ENCODE results near the gene TMIGD1. TPM values are rescaled to one million over a fixed set of nuclear protein-coding genes. Genes with fewer than 3 reads are reported as not detected.

The TMIGD1 gene
- polyA plus RNA-seq, 1 donor (not counting 4 experiments of a cell fraction or from before 2014, with no cell fraction given), result not detected

DNA sequence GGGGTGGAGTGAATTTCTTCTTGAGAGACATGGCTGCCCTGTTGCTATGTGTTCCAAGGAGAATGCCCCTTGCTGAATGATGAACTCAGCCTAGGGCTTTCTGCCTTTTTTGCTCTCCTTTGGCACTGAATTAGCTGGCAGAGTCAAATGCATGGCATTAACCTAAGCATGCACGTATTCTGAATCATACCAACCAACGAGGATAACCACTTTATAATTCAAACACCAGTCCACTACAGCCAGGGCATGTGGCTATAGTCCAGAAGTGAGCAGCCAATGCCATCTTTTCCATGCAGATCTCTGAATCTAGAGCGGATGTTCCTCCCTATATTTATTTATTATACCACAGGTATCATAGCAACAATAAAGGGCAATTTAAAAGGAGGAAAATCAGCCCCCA, 15.7 kb downstream of the TMIGD1 start:
- Histone ChIP-seq H3K4me3 (ENCODE audit: control insufficient read depth in 2 of 3, extremely low read depth in 1 of 3, insufficient read depth in 2 of 3, low read depth in 1 of 3, low read length in 3 of 3) (no peak overlapping the region), H3K4me1 (ENCODE audit: control insufficient read depth, extremely low read depth, insufficient read depth, low read length) (peaks cover 2% of the 10 kb centered on the region), H3K9ac (ENCODE audit: control insufficient read depth, extremely low read depth, insufficient read depth, low read length) (no peak overlapping the region), H3K36me3 (ENCODE audit: control insufficient read depth in 2 of 2, extremely low read depth in 1 of 2, insufficient read depth in 2 of 2, low read length in 2 of 2) (no peaks in the 10 kb centered on the region), H3K9me3 (ENCODE audit: control insufficient read depth, low read depth, low read length) (no peaks in the 10 kb centered on the region), H4K20me1 (ENCODE audit: control insufficient read depth, extremely low read depth, insufficient read depth, low read length) (no peaks in the 10 kb centered on the region), H3K79me2 (ENCODE audit: control insufficient read depth, insufficient read depth, low read length) (no peaks in the 10 kb centered on the region), H3K27me3 (ENCODE audit: control insufficient read depth, extremely low read depth, insufficient read depth, low read length) (peaks cover 22% of the 10 kb centered on the region), H3K4me2 (ENCODE audit: control insufficient read depth, extremely low read depth, insufficient read depth, low read depth, low read length) (no peak overlapping the region), H2AFZ (ENCODE audit: control insufficient read depth, low read length) (no peak overlapping the region), H3K27ac (ENCODE audit: control insufficient read depth, insufficient read depth, low read length) (no peak overlapping the region), H3K9me1 (ENCODE audit: control insufficient read depth, extremely low read depth, insufficient read depth, low read length) (no peaks in the 10 kb centered on the region)
- no peak for TF ChIP-seq EZH2 (IDR thresholded peaks at IDR 0.05; ENCODE audit: low read length)
- TF ChIP-seq CTCF (optimal IDR thresholded peaks at IDR 0.05 in 1 of 3, IDR thresholded peaks at IDR 0.05 in 1 of 3, conservative IDR thresholded peaks at IDR 0.05 in 1 of 3; ENCODE audit: extremely low read depth in 1 of 3, insufficient read depth in 2 of 3, low read length in 3 of 3), result no peak
- DNase-seq (ENCODE audit: low read depth, low spot score) (no peak), FAIRE-seq (no peak)
- dilution Hi-C loops (cut with MboI; ENCODE audit: extremely low pct_ligation_motif_present, low sequenced_read_pairs), result no loop called here

- TF ChIP-seq CTCF (optimal IDR thresholded peaks at IDR 0.05 in 1 of 3, IDR thresholded peaks at IDR 0.05 in 1 of 3, conservative IDR thresholded peaks at IDR 0.05 in 1 of 3; ENCODE audit: extremely low read depth in 1 of 3, insufficient read depth in 2 of 3, low read length in 3 of 3) (no peak), EZH2 (IDR thresholded peaks at IDR 0.05; ENCODE audit: low read length) (no peak)
- H2AFZ ChIP-seq (ENCODE audit: control insufficient read depth, low read length), result no peak overlapping the region
- no peak overlapping the region for H3K4me2 ChIP-seq (ENCODE audit: control insufficient read depth, extremely low read depth, insufficient read depth, low read depth, low read length)
- H3K27me3 ChIP-seq (ENCODE audit: control insufficient read depth, extremely low read depth, insufficient read depth, low read length), result peaks cover 20% of the 10 kb centered on the region
- no peak overlapping the region for H3K9ac ChIP-seq (ENCODE audit: control insufficient read depth, extremely low read depth, insufficient read depth, low read length)
- H3K36me3 ChIP-seq (ENCODE audit: control insufficient read depth in 2 of 2, extremely low read depth in 1 of 2, insufficient read depth in 2 of 2, low read length in 2 of 2), result no peaks in the 10 kb centered on the region
- H3K4me3 ChIP-seq (ENCODE audit: control insufficient read depth in 2 of 3, extremely low read depth in 1 of 3, insufficient read depth in 2 of 3, low read depth in 1 of 3, low read length in 3 of 3), result no peak overlapping the region
- H4K20me1 ChIP-seq (ENCODE audit: control insufficient read depth, extremely low read depth, insufficient read depth, low read length), result no peaks in the 10 kb centered on the region
- H3K9me1 ChIP-seq (ENCODE audit: control insufficient read depth, extremely low read depth, insufficient read depth, low read length), result no peaks in the 10 kb centered on the region
- H3K79me2 ChIP-seq (ENCODE audit: control insufficient read depth, insufficient read depth, low read length), result no peaks in the 10 kb centered on the region
- dilution Hi-C loops (cut with MboI; ENCODE audit: extremely low pct_ligation_motif_present, low sequenced_read_pairs), result no loop called here
- no peaks in the 10 kb centered on the region for H3K9me3 ChIP-seq (ENCODE audit: control insufficient read depth, low read depth, low read length)
- no peak for DNase-seq (ENCODE audit: low read depth, low spot score)
- H3K27ac ChIP-seq (ENCODE audit: control insufficient read depth, insufficient read depth, low read length), result no peak overlapping the region
- no peaks in the 10 kb centered on the region for H3K4me1 ChIP-seq (ENCODE audit: control insufficient read depth, extremely low read depth, insufficient read depth, low read length)
- no peak for FAIRE-seq
Observed at GRCh38 chr17:30316736-30317135, 17.1 kb downstream of the TMIGD1 start.

Data from keratinocyte (primary cell).